ENCODE measurements around the gene ANKRD23.

Gene ANKRD23

GRCh38 chr2:96826546-96827278, 17.1 kb downstream of the ANKRD23 start:
- Histone ChIP-seq H3F3A (ENCODE audit: insufficient read depth, low read length) (no peaks in the 10 kb centered on the region), H2AFZ (ENCODE audit: low read length) (no peak overlapping the region), H3K4me3 (ENCODE audit: low read depth, low read length, poor library complexity, severe bottlenecking) (no peak overlapping the region), H3K27ac (ENCODE audit: low read depth, low read length, poor library complexity, severe bottlenecking) (no peak overlapping the region), H3K4me1 (ENCODE audit: insufficient read depth, low read length, severe bottlenecking) (no peaks in the 10 kb centered on the region), H3K9me2 (ENCODE audit: low read depth, low read length) (no peaks in the 10 kb centered on the region), H3K4me2 (ENCODE audit: low read length) (no peak overlapping the region), H4K20me1 (ENCODE audit: insufficient read depth, low read length) (no peaks in the 10 kb centered on the region), H3K9me3 (ENCODE audit: low read length) (no peaks in the 10 kb centered on the region), H3K36me3 (ENCODE audit: insufficient read depth, low read length) (peaks cover 55% of the 10 kb centered on the region), H3K27me3 (ENCODE audit: insufficient read depth, low read length) (no peaks in the 10 kb centered on the region), H3K9ac (ENCODE audit: low read length) (no peak overlapping the region), H3K79me2 (ENCODE audit: insufficient read depth, low read length) (no peaks in the 10 kb centered on the region)
- TF ChIP-seq EZH2 (IDR thresholded peaks at IDR 0.05; ENCODE audit: borderline replicate concordance, low read length) (no peak), CTCF (IDR thresholded peaks at IDR 0.05; ENCODE audit: low read length) (no peak)

GRCh38 chr2:96825057-96825456, 18.8 kb downstream of the ANKRD23 start:
- H3K4me1 ChIP-seq (ENCODE audit: insufficient read depth, low read length, severe bottlenecking), result peaks cover 13% of the 10 kb centered on the region
- no peak overlapping the region for H3K9ac ChIP-seq (ENCODE audit: low read length)
- H3K4me3 ChIP-seq (ENCODE audit: low read depth, low read length, poor library complexity, severe bottlenecking), result no peak overlapping the region
- H3K36me3 ChIP-seq (ENCODE audit: insufficient read depth, low read length), result peaks cover 47% of the 10 kb centered on the region
- TF ChIP-seq CTCF (IDR thresholded peaks at IDR 0.05; ENCODE audit: low read length) (no peak), EZH2 (IDR thresholded peaks at IDR 0.05; ENCODE audit: borderline replicate concordance, low read length) (no peak)
- H3K27ac ChIP-seq (ENCODE audit: low read depth, low read length, poor library complexity, severe bottlenecking), result no peak overlapping the region
- no peak overlapping the region for H3K4me2 ChIP-seq (ENCODE audit: low read length)
- H3K79me2 ChIP-seq (ENCODE audit: insufficient read depth, low read length), result no peaks in the 10 kb centered on the region
- H2AFZ ChIP-seq (ENCODE audit: low read length), result no peak overlapping the region
- H3K27me3 ChIP-seq (ENCODE audit: insufficient read depth, low read length), result no peaks in the 10 kb centered on the region
- no peaks in the 10 kb centered on the region for H4K20me1 ChIP-seq (ENCODE audit: insufficient read depth, low read length)
- no peaks in the 10 kb centered on the region for H3K9me3 ChIP-seq (ENCODE audit: low read length)
- no peaks in the 10 kb centered on the region for H3K9me2 ChIP-seq (ENCODE audit: low read depth, low read length)
- no peaks in the 10 kb centered on the region for H3F3A ChIP-seq (ENCODE audit: insufficient read depth, low read length)

- Histone ChIP-seq H3K9me2 (ENCODE audit: low read depth, low read length) (no peaks in the 10 kb centered on the region), H3K9ac (ENCODE audit: low read length) (no peak overlapping the region), H4K20me1 (ENCODE audit: insufficient read depth, low read length) (no peaks in the 10 kb centered on the region), H2AFZ (ENCODE audit: low read length) (no peak overlapping the region), H3K9me3 (ENCODE audit: low read length) (no peaks in the 10 kb centered on the region), H3K27me3 (ENCODE audit: insufficient read depth, low read length) (no peaks in the 10 kb centered on the region), H3K4me2 (ENCODE audit: low read length) (no peak overlapping the region), H3F3A (ENCODE audit: insufficient read depth, low read length) (no peaks in the 10 kb centered on the region), H3K4me1 (ENCODE audit: insufficient read depth, low read length, severe bottlenecking) (peaks cover 20% of the 10 kb centered on the region), H3K4me3 (ENCODE audit: low read depth, low read length, poor library complexity, severe bottlenecking) (no peak overlapping the region), H3K36me3 (ENCODE audit: insufficient read depth, low read length) (peaks cover 43% of the 10 kb centered on the region), H3K27ac (ENCODE audit: low read depth, low read length, poor library complexity, severe bottlenecking) (no peak overlapping the region), H3K79me2 (ENCODE audit: insufficient read depth, low read length) (no peaks in the 10 kb centered on the region)
- TF ChIP-seq CTCF (IDR thresholded peaks at IDR 0.05; ENCODE audit: low read length), result no peak
- no peak for TF ChIP-seq EZH2 (IDR thresholded peaks at IDR 0.05; ENCODE audit: borderline replicate concordance, low read length)
Observed at GRCh38 chr2:96824079-96824870, 19.5 kb downstream of the ANKRD23 start.

All from OCI-LY1 (cell line).